ENCODE measurements around the gene SERGEF.

Gene SERGEF

GRCh38 chr11:17950644-17951043 is 62.2 kb downstream of the SERGEF start:
- no peak for DNase-seq

DNA sequence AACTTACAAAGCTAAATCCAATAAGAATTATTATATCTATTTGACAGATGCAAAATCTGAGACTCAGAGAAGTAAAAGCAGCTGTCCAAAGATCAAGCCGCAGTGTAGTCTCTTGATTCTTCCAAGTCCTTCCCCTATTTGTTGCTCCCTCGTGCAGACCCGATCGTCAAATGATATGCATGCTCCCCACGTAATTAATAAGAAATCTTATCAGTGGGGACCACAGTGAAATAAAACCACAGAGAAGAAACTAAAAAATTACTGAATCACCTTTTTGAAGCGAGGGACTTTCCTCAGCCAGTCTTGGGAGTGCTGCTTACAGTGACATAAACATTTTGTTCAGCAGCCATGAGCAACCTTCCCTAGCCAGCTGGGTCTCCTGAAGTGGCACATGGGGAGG is 64.6 kb downstream of the SERGEF start:
- no peak for DNase-seq

DNA sequence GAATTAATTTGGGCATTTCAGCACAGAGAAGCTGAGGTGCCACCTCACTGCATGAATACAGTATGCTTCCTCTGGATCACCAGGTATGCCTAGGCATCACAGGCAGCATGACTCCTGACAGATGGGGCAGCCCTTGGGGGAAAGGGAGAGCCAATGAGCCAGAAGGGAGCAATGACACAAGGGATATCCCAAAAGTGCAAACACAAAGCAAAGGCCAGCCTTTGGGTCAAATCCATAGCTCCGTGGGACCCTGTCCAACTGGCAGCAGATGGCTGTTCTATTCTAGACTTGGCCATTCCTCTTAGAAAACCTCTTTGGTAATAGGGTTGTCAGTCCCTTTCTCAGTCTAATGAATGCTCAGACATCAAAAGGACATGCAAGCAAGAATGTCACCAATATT is 73.3 kb downstream of the SERGEF start:
- DNase-seq: no peak

- DNase-seq: no peak
Observed at GRCh38 chr11:17936790-17937189, 76.1 kb downstream of the SERGEF start.

GRCh38 chr11:17934194-17934593 is 78.7 kb downstream of the SERGEF start:
- no peak for DNase-seq

DNA sequence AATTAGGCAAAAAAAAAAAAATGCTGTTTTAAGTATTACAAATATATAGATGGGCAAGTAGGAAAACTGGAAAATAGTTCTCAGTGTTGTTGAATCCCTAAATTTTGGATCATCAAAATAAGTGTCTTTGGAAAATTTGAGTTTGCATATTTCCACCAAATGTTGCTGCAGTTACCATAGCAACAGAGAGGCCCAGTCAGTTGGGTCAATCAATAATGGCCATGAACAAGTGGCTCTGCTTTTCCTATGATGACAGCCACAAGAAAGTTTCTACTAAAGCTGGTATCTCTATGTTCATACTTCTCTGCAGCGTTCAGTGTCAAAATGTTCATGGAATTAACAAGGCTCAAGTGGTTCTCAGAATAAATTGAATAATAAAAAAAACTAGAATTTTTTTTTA is 79.1 kb downstream of the SERGEF start:
- DNase-seq: no peak

DNA sequence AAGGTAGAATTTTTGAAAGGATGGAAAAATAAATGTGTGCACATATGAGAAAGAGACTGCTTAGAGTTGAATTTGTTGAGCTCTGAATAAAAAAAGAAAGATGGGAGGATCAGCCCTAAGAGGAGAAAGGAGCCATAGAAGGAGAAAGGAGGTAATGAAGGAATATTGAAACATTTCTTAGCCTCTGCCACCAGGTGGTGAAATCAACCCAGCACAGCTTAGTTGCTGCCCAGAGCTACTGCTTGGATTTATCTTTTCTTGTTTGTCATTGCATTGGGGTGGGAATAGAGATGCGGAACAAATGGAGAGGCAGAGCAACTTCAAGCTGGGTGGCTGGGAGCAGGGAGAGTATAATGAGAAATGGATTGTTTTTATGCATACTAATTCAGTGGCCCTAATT is 80.4 kb downstream of the SERGEF start:
- DNase-seq: no peak

DNA sequence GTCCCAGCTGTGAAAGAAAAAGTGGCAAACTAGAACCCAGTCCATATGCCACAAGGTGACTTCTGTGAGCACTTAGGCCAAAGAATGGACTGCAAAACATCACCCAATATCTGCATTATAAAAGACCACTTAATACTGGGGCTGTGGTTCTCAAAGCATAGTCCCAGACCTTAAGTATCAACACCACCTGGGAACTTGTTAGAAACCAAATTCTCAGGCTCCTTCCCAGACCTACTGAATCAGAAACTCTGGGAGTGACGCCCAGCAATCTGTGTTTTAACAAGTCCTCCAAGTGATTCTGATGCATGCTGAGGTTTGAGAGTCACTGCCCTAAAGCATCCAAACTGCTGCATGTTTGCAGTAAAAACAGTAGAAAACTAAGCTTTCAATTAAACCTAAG is 81.3 kb downstream of the SERGEF start:
- DNase-seq: no peak

DNA sequence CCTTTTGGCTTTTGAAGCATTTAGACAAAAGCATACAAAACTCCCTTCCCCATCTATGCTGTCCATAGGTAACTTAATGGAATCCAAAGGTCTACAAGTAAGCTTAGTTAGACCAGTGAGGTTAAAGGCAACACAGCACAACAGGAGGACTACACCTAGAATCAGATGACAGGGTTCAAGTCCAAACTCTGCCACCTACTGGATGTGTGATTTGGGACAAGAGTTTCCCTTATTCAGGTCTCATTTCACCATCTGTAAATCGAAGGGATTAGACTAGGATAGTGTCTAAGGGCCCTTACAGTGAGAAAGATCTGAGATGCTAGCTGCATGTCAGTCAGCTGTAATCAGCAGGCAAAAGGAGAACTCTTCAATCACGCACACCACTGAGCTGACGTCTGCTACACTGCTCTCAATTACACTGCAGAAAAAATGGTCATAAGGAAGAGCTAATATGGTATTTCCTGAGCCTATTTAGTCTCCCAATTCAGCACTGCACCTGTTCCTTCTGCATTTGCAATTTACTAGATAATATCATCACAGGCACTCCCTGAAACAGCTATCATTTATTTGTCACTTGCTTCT is 82.2 kb downstream of the SERGEF start:
- DNase-seq: no peak

GRCh38 chr11:17929171-17929570 is 83.7 kb downstream of the SERGEF start:
- DNase-seq: no peak

GRCh38 chr11:17927681-17928343 is 85.0 kb downstream of the SERGEF start:
- no peak for DNase-seq

GRCh38 chr11:17927041-17927440 is 85.8 kb downstream of the SERGEF start:
- no peak for DNase-seq

GRCh38 chr11:17924713-17925112 is 88.1 kb downstream of the SERGEF start:
- no peak for DNase-seq

DNA sequence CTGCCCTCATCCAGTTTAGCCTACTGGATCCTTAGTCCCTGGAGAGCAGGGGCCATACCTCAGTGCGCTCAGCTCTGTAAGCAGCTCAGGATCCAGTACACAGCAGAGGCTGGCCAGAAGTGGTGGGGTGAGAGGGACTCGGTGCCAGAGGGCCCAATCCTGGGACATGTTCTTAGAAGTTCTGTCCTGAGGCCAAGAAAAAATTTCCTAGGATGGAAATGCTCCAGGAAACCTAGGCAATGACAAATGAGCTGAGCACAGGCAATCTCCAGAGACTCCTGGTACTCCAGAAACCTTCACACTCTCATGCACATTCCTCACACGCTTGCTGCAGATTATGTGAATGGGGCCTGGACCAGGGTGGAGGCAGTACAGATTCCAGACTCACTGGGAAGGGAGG is 89.6 kb downstream of the SERGEF start:
- no peak for DNase-seq

- DNase-seq: no peak
Observed at GRCh38 chr11:17922416-17922788, 90.4 kb downstream of the SERGEF start.

GRCh38 chr11:17921659-17922415 is 91.0 kb downstream of the SERGEF start:
- DNase-seq: no peak

DNA sequence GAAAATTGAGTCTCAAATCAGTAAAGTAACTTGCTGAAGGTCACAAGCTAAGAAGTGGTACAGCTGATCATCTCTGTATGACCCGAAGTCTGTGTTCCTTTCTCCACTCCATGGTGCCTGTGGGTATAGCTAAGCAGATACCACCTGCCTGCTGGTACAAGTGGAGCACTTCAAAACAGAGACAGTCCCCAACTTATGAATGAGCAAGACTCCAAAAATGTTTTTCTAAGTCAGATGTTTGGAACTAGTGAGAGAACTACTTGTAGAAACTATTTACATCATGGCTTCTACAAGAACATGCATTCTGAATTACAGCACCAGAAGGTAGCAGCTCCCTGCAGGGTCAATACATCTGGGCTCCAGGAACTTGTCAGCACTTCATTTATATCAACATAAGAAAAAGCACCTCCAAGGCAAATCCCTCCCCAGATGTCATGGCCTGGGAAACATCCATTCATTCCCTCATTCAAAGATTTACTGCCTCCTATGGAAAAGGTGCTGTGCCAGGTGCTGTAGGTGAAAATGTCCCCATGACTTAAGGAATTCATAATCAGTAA is 94.7 kb downstream of the SERGEF start:
- no peak for DNase-seq

DNA sequence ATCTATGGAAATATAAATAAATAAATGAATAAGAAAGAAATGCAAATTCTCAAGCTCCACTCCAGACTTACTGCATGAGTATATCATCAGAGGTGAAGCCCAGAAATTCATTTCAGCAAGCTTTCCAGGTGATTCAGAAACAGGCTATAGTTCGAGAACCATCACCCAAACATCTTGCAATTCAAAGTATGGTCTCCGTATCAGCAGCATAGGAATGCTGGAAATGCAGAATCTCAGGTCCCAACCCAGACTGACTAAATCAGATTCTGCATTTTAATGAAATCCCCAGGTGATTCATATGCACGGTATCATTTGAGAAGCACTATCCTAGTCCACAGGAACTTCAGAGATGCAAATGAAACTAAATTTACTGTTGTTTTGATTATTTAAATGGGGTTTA is 95.3 kb downstream of the SERGEF start:
- no peak for DNase-seq

GRCh38 chr11:17915500-17916143 is 97.2 kb downstream of the SERGEF start:
- DNase-seq: no peak

DNA sequence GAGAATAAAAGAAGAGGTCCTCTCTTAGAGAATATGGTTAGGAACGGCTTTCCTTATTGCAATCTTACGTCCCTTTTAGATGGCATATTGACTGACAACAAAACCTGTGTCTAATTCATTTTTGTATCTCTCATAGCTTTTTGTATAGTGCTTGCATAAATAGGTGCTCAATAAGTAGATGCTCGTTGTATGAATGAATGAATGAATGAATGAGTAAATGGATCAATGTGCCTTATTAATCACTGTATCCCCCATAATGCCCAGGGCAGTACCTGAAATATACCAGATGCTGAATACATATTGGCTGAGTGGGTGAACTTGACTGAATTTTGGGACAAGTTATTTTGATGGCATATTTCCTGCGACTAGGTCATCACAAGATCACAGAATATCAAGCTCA is 97.9 kb downstream of the SERGEF start:
- no peak for DNase-seq

GRCh38 chr11:17907046-17907445 is 105.8 kb downstream of the SERGEF start:
- DNase-seq: no peak

DNA sequence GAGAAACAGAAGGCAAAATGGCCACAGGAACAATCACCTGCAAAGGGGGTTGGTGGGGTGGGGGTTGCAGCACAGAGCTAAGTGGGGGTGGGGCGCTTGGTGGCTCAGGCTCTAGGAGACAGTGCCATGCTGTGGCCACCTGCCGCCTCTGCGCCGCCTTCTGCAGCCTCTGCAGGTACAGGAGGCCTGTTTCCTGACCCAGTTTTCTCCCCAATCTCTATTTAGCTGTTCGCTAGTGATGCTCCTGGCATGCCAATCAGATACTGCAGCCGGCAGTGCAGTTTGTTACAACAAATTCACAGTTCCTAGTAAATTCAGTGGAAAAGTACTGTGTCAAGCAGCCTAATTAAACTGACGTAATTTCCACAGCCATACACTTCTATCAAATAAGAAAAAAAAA is 106.4 kb downstream of the SERGEF start:
- DNase-seq: no peak

GRCh38 chr11:17905477-17905876 is 107.4 kb downstream of the SERGEF start:
- DNase-seq: no peak

- DNase-seq: no peak
Observed at GRCh38 chr11:17901481-17901880, 111.4 kb downstream of the SERGEF start.
